GM12892 (cell line): Measurements from ENCODE around the gene TJP2.

Experiments used
- POLR2A ChIP-seq: IDR thresholded peaks from 2 replicates; pipeline ENCODE4 v1.6.1; 2011; ENCODE audit warnings: low read depth, low read length, control low read depth
- TAF1 ChIP-seq: IDR thresholded peaks from 2 replicates; pipeline ENCODE4 v1.6.1; 2011; ENCODE audit warnings: low read depth, mild to moderate bottlenecking, control low read depth, low read length, borderline replicate concordance

- TF ChIP-seq POLR2A, result no peak
- TF ChIP-seq TAF1, result no peak
These were observed 30.2 kb downstream of the TJP2 start for GRCh38 chr9:69204326-69204725.
